Renal cortex interstitium (tissue), 15 donors: Measurements from ENCODE around the gene HTR3E. TPM values are rescaled to one million over a fixed set of nuclear protein-coding genes. Genes with fewer than 3 reads are reported as not detected.
"Not testable (repeated sequence)": the region's sequence is repeated elsewhere in the genome, so short reads cannot be mapped to it uniquely, and the experiment has no call there.

ENCODE experiments used
- DNase-seq, 11 donors: peaks; one replicate each; pipeline ENCODE4 v3.0.0-alpha.2; 2013; ENCODE audit warnings: low read depth in 9 of 11, low spot score in 4 of 11; ENCODE audit errors: extremely low read depth in 1 of 11
- long read RNA-seq, 16 experiments: transcript quantifications; one replicate each; lab custom pipeline, GENCODE V29; 2026
- polyA plus RNA-seq, 3 donors: library from polyadenylated mRNA; unstranded; fragments of 120-200 nt; gene quantifications; one replicate each; pipeline ENCODE4 v1.2.1, GENCODE V29; 2013; ENCODE audit not compliant: insufficient read length in 3 of 3

Gene HTR3E
- under 1 TPM in 1 of 3 donors, not detected in 2; 0.11 TPM for polyA plus RNA-seq
- long read RNA-seq, donor 1, result 0 reads
- long read RNA-seq, donor 2, result 0 reads
- long read RNA-seq, donor 3, result 0 reads
- long read RNA-seq, donor 4, result 0 reads
- long read RNA-seq, donor 5, result 0 reads
- long read RNA-seq, donor 6, result 0 reads
- long read RNA-seq, donor 7, result 0 reads
- long read RNA-seq, donor 8, result 0 reads
- long read RNA-seq, donor 9, result 0 reads
- long read RNA-seq, donor 10, result 0 reads
- long read RNA-seq, donor 11, result 0 reads
- long read RNA-seq, donor 12, result 0 reads
- long read RNA-seq, donor 13, result 0 reads
- long read RNA-seq, donor 14, result 0 reads
- long read RNA-seq, donor 15, result 0 reads
- long read RNA-seq, donor 16, result 0 reads

- no peak for DNase-seq
Observed at GRCh38 chr3:184096811-184097383, at the start of gene HTR3E. HTR3E (plus strand) TSS chr3:184097064; CDS start chr3:184097530, 466 bp downstream.

GRCh38 chr3:184050217-184050847, 46.5 kb upstream of the HTR3E start:
- DNase-seq, result no peak

DNA sequence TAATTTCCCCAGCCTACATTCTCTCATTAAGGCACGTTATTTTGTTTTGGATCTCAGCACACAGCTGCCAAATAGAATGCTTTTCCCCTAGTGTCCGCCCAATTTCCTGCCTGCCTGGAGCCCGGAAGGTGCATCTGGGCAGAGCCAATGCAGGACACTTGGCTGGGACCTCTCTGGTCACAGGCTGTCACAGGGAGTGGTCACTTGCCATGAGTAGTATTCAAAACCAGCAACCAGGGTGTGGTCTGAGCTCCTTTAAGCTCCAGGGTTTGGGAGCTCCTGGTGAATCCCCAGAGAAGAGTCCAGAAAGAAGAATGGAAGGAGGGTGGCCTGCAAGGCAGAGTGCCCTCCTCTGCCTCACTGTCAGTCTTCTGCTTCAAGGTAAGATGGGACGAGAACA, 44.1 kb upstream of the HTR3E start, which contains the start of gene HTR3C:
HTR3C (plus strand) TSS at position 281 of the 400 bp plus-strand sequence; CDS start at position 315, 34 bp downstream.
- no peak for DNase-seq

DNA sequence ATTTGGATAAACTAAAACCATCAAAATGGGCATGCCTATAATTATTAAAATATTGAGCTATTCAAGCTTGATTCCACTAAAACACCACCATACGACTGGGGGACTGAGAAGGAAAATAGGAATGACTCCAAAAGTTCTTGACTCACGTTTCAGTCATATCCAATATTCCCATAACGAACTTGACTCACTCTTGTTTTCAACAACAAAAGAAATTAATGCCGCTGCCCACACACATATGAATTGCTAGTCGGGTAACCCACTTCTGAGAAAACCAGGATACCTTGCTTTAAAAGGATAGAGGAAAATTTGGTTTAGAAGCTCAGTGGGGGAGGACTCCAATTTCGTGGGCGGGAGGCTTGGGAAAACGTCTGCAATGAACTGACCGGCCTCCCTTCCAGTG, 38.8 kb upstream of the HTR3E start:
- no peak for DNase-seq

DNA sequence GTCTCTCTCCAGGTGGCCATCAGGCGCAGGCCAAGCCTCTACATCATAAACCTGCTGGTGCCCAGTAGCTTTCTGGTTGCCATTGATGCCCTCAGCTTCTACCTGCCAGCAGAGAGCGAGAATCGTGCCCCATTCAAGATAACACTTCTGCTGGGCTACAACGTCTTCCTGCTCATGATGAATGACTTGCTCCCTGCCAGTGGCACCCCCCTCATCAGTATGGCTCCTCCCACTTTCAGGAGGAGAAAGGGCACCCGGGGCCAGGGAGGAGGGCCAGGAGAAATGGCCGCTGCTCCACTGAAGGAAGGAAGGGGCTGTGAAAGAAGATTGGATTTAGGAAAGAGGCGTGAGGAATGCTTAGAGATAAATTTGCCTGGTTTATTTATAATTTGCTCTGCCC, 37.4 kb upstream of the HTR3E start:
- DNase-seq, result no peak

DNA sequence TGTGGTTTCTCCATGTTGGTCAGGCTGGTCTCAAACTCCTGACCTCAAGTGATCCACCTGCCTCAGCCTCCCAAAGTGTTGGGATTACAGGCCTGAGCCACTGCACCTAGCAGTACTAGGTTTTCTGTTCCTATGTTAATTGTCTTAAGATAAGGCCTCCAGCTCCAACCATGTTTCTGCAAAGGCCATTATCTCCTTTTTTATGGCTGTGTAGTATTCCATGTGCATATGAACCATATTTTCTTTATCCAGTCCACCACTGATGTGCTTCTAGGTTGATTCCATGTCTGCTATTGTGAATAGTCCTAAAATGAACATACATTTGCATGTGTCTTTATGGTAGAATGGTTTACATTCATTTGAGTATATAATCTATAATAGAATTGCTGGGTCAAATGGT, 34.2 kb upstream of the HTR3E start:
- no peak for DNase-seq

DNA sequence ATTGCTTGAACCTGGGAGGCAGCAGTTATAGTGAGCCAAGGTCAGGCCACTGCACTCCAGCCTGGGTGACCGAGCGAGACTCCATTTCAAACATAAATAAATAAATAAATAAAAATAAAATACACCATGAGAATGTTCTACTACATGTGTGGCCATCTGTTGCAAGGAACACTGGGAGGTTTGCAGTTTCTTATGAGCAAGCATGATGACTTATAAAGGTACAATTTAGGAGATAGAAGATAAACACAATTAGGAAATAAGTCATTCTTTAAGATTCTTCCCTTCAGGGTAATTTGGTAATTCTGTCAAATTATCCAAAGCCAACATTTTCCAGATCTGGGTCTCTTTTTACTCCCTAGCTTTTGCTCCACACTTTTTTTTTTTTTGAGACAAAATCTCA, 30.7 kb upstream of the HTR3E start:
- DNase-seq, result no peak

DNA sequence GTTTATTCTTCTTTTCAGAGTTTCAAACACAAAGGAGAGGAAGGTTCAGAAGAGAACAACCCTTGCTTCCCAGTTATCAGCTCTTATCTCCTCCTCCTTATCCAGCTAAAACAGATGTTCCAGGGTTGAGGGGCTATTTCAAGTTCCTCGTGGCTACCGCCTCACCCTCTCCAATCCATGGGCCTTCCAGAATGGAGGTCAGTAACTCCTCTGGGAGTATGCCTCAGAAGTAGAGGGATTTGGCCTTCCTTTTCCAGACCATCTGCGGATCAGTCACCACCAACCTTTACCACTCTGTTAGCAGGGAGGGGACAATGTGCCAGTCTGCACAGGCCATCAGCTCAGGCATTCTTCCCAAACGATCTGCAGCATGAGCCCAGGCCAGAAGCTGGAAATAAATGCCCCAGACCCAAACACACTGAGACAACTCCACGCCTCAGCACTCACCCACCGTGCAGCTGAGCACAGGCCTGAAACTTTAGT, 29.2 kb upstream of the HTR3E start:
- no peak for DNase-seq

GRCh38 chr3:184068344-184068743, 28.5 kb upstream of the HTR3E start:
- no peak for DNase-seq

GRCh38 chr3:184071142-184071541, 25.7 kb upstream of the HTR3E start:
- DNase-seq, result not testable (repeated sequence)

- no peak for DNase-seq
Observed at GRCh38 chr3:184073621-184074020, 23.2 kb upstream of the HTR3E start.

GRCh38 chr3:184075901-184076300, 21.0 kb upstream of the HTR3E start:
- DNase-seq, result no peak

DNA sequence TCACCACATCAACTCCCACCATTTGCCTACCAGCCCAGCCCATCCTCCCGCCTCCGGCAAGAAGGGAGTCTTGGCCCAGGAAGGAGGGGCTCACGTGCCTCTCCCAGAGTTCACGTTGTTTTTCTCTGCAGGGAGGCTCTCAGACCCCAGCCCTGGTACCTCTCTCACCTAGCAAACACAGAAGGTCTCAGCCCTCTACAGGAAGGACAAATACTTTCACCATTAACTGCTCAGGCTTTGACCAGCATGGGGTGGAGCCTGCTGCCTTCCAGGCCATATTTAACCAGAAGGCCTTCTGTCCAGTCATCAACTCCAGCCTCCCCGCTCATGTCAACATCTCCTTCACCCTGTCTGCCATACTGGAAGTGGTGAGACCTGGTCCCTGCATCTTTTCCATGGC, 19.0 kb upstream of the HTR3E start:
- no peak for DNase-seq

DNA sequence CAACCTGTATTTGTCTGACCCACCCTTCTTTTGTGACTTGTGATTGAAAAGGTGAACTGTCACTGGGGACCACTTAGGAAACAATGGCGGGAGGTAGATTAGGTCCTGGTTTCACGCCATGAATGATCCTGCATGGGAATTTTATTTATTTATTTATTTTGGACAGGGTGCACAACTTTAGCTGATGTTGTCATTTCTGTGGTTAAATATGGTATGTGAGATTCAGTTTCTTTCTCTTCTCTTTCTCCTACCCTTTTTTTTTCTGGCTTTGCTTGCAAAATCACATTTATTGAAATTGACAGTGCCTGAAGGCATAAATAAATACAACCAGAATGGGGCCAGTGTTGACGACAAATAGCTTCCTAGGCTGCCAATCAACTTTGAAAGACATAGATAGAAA, 18.0 kb upstream of the HTR3E start:
- no peak for DNase-seq

GRCh38 chr3:184081116-184081830, 15.6 kb upstream of the HTR3E start:
- DNase-seq, result no peak

DNA sequence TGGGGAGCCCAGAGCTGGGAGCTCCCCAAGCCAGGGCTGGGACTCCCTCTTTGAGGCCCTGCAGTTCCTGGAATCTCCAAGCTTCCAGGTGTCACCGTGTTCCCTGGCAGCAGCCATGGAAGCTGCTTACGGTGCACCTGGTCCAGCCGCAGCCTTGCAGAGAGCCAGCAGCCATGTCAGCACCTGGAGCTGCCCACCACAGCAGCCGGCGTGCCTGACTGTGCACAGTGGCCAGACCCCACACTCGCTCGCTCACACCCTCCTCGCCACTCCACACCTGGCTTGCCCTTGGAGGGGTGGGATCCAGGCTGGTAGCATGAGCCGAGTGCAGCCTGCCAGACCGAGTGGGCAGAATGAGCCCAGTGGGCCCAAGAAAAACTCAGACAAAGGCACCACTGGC, 14.8 kb upstream of the HTR3E start:
- no peak for DNase-seq

DNA sequence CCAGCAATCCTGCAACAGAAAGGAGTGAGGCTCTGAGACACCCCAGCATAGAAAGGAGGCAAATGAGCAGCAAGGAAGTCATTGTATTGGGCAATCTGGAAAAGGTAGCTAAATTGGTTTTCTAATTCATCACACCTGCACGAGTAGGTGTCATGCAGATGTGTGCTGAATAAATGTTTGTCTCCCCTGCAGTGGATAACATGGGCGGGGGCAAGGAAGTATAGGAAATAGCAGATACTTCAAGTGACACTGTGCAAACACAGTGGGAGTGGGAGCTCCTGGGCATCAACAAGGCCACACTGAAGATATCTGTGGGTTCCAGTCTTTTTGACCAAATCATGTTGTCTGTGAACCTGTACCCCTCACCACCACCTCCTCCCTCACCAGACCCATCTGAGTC, 14.4 kb upstream of the HTR3E start:
- DNase-seq, result no peak

- no peak for DNase-seq
Observed at GRCh38 chr3:184085389-184085852, 11.4 kb upstream of the HTR3E start.

DNA sequence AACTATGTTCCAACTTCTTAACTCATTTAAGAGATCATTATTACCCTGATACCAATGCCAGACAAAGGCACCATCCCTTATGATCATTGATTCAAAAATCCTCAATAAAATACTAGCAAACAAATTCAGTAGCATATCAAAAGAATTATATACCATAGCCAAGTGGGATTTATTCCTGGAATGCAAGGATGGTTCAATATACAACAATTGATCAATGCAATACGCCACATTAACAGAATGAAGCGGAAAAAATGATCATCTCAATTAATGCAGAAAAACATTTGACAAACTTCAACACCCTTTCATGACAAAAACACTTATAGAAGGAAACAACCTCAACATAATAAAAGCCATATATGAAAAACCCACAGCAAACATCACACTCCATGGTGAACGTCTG, 4.7 kb upstream of the HTR3E start:
- DNase-seq, result no peak

DNA sequence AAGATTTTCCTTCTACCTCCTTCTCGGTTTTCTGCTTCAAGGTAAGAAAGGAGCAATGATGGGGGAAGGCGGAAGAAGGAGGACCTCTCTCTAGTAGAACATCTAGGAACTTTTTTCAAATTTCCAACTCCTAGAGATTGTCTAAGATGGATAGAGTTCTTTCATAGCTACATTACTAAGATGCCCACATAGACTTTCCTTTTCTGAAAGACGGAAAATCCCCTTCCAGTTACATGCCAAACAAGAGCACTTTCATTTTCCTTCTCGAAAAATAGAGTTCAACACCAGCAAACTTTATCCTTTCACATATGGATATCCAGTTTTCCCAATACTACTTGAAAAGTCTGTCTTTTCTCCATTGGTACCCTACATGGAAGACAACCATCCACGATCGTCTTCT, 692 bp downstream of the HTR3E start:
- DNase-seq, result no peak
